Posterior vena cava (tissue), 2 donors: ENCODE measurements around the gene FGF14. TPM values are rescaled to one million over a fixed set of nuclear protein-coding genes. Genes with fewer than 3 reads are reported as not detected.
"Not testable (repeated sequence)": the region's sequence is repeated elsewhere in the genome, so short reads cannot be mapped to it uniquely, and the experiment has no call there.

Experiments
- DNase-seq: peaks from one replicate; pipeline ENCODE4 v3.0.0-alpha.2; 2020; ENCODE audit warnings: low spot score
- intact Hi-C, 2 donors: fragments of 100-400 bp; cut with DNase I; formaldehyde crosslinking; loops; one replicate each; pipeline versions ENCODE4 v1.14.1 to v1.14.2; 2022 to 2023
- total RNA-seq, 2 donors: library from RNA; stranded (reverse); fragmentation: NEBNext Ultra II Directional; extraction: Animal tissue kit (Norgen Biotek cat#: 25700); gene quantifications; one replicate each; pipeline ENCODE4 v1.2.1, GENCODE V29; 2021
- donor health status: DM: yes; HTN: yes; CAD: no.
- donor health status: DM: yes; HTN: yes; CAD: no.

The FGF14 gene
- total RNA-seq, 2 donors from 2014 or later: 4.6 to 6.6 TPM

DNA sequence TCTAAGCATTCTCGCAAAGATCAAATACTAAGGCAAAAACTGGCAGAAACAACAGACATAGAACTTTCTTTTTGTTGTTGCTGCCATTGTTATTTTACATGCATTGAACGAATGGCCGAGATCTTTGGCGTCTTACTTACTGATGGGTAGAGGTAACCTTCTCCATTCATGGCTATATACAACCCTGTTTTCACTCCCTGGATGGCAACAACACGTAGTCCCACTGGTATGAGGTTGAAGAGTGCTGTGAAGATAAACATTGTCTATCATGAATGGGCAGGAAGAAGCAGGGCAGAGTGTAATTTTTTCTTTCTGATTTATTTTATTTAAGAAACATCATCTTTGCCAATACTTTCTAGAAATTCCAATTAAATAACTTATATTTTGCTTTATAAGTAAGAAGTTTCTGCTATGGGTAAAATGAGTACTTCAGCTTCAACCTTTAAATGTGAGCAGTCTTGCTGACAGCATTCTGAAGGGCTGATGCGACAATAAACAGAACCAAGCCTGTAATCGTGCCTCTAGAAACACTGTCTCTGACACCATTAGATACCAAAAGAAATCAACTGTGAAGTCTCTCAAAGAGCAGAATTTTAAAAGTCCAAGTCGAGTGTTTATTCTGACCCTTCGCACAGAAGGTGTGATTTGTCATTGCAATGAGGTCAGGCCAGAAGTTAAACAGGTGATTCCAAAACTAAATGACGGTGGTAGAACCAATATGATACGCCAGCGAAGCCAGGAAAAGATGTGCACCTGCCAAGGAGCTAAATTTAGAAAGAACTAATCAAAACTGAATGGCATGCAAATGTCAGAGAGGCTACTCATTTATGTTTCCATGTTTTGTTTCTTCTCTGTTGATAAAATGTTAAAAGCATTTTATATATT, 533.0 kb downstream of the FGF14 start:
- intact Hi-C loops: no loop called here

DNA sequence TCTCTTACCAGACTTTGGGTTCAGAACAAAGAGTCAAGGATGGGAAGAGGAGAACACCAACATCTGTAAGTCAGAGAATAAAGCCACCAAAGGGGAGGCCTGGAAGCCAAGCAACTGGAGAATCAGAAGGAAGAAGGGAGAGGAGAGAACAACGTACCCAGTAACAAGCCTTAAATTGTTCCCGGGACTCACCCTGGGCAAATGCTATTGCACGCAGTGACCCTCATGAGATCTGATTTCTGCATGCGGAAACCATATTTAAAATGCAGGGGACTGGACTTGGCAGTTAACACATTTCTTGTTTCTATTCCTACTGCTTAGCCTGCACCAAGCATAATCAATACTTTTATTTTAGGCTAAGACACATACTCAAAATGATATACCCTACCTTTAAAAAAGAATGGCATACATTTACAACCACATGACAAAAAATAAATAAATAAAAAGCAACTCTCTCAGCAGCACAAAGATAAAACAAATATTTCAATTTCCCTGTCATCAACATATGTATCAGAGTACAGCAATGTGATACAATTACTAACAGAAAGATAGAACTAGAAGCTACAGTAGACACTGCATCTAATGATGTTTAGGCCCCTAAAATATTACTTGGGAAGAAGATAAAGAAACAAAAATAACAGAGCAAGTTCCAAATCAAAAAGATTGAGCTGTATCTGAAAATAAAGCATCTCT, 534.8 kb downstream of the FGF14 start:
- intact Hi-C loops: no loop called here
- no peak for DNase-seq

More for the DNA sequence above, 533.0 kb downstream of the FGF14 start:
- no peak for DNase-seq

DNA sequence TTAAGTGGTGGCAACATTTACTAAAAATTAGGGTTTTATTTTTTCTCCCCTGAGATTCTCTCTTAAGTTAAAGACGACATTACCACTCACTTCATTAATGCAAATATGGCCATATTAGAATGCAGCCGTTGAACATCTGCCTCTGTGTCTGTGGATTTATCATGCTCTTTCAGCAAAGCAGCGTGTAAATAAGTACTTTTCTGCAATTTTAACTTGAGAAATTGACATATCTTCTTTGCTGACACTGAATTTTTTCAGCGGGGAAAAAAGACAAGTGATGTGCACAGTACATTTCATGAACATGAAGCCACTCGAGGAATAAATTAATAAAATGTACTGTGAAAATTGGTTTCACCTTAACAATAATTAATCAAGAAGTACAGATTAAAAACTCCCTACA, 543.0 kb downstream of the FGF14 start:
- no peak for DNase-seq
- intact Hi-C loops: no loop called here

DNA sequence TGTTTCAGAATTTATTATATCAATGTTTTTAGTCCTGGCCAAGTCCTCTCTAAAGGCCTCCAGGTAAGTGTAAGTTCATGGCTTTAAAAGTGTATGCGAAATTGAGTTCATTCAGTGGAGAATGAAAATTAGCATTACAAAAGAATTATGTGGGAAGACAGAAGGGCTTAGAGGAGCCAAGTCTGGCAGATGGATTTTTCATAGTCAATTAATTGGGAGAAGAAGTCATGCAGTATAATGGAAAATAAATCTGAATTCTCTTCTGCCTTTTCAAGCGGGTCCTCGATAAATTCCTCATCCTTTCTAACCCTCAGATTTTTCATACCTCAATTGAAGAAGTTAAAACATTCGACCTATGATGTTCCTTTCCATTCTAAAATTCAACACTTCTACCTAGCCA, 555.1 kb downstream of the FGF14 start:
- intact Hi-C loops: no loop called here
- no peak for DNase-seq

DNA sequence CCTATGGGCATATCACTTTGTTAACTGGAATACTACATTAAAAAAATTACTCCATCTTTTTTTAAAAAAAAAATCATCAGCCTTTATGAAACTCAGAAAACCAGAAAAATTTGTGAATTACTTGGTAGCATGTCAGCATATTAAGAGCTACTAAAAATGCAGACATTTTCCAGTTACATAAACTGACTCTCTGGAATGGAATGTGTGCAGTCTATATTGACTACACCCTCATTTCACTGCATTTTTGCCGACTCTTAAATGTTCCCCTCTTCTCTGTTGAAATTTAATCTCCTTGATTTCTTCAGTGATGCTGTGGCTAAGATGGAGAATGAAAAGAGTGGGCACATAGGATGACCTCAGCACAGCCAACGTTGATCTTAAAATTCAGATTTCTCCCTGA, 555.6 kb downstream of the FGF14 start:
- intact Hi-C loops: no loop called here
- no peak for DNase-seq

DNA sequence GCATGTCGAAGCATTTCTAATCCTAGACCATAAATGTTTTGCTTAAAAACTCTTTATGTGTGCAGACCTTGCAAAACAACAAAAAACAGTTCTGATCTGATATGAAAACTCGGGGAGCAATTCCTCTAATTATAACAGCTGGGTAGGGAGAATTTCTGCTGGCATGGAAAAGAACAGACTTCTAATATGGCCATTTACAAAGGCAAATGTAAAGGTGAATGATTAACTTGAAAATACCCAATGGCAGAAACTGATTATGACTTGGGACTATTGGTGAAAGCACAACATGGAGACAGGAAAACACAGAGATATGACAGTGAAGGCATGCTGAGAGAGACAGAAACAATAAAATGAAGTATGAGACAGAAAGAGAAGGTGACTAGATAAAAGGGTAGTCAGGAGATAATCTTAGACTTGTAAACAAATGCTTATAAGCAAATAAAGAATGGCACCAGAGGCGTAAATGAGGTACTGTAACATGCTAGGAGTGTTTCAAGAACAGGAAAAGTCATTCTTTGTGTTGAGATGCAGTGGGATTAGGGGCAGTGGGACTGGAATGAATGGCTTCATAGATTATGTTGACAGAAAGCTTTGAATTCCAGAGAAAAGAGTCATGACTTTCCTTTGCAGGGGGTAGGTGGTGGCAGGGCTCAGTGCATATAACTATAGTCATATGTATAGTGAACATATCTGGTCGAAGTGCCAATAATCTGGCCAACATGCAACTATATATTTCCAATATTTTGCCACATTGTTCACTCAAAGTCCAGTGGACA, 556.4 kb downstream of the FGF14 start:
- intact Hi-C loops: no loop called here
- no peak for DNase-seq

DNA sequence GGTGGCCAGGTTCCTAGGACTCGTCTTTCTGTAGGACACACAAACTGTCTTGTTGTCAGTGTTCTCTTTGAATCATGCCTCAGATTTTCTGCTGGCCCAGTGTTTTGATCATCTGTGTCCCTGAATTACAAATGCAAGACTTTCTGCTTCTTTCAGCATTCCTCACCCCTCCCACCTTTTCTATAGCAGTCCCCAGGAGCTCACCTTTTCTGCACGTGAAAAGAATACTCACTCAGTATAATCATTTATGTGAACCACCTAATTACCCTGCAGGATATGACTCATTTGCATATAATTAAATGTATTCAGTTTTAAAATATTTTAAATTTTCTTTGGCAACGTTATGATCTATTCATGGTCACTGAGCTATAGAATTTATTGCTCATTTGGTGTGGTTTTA, 560.1 kb downstream of the FGF14 start:
- intact Hi-C loops: no loop called here
- no peak for DNase-seq

DNA sequence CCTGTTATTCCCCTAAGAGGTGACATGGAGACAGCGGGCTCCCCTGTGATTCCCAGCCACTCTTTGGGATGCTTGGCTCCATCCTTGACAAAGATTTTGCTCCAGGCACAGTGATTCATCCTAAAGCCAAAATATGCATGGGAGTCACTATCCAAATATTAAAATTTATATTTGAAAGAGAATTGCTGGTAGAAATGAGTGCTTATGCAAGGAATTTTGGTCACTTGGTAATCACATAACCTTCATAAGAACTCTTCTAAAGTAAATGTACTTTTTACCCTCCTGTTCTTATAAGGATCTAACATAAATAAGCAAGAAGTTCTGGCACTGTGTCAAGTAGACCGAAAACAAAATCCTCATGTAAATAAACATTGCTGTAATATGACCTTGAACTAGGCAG, 563.5 kb downstream of the FGF14 start:
- DNase-seq: no peak
- intact Hi-C loops: no loop called here

DNA sequence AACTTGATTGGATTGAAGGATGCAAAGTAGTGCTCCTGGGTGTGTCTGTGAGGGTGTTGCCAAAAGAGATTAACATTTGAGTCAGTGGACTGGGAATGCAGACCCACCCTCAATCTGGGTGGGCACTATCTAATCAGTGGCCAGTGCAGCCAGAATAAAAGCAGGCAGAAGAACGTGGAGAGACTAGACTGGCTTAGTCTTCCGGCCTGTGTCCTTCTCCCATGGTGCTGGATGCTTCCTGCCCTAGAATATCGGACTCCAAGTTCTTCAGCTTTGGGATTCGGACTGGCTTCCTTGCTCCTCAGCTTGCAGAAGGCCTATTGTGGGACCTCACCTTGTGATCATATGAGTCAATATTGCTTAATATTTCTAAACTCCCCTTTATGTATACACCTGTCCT, 564.1 kb downstream of the FGF14 start:
- DNase-seq, intact Hi-C loops: not testable (repeated sequence)

DNA sequence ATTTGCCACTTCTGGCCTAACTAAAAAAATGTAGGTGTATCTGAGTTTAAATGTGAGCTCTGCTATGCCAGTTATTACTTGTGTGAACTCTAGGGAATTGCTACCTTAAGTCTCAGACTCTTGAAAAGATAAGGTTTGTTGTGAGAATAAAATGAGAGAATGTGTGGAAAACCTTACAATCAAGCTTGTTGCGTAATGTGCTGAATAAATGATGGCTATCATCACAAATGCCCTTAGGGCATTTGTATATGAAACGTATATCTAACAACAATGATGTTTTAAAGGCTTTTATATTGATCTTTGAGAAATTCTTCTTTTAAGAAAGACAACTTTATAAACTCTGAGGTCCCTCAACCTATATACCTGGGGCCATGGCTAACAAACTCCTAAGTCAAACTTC, 564.6 kb downstream of the FGF14 start:
- intact Hi-C loops: no loop called here
- DNase-seq: no peak

DNA sequence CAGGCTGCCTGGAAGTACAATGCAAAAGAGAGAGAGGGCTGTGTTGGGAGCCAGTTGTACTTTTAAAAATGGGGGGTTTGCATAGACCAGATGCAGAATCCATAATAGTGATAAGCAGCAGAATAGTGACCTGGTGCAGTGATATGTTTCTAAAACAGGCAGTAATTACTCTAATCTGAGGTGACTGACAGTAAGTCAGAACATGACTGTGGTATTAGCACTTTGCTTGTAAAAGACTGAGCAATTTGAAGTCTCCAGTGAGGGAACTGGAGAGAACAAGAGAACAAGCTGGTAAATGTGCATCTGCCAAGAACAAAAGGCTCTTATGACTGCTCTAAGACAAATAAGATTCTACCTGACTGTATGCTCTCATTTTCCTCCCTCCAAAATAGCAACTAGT, 565.9 kb downstream of the FGF14 start:
- no peak for DNase-seq
- intact Hi-C loops: no loop called here

DNA sequence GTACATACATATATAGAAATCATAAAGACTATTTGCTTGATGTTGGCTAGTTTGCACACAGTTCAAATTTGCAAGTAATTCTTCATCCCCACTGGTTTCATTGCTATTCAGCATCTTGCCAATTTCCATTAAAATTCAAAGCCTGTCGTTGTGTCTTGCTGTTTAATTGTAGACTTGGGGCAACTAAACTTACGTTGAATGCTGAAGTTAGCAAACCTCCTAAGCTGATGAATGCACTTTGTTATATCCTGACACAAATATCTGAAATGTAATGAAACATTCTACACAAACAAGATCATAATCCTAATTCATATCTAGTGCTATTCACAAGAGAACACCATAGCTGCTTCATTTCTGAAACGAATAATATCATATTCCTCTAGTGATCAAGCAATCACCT, 568.2 kb downstream of the FGF14 start:
- intact Hi-C loops: no loop called here
- DNase-seq: no peak

DNA sequence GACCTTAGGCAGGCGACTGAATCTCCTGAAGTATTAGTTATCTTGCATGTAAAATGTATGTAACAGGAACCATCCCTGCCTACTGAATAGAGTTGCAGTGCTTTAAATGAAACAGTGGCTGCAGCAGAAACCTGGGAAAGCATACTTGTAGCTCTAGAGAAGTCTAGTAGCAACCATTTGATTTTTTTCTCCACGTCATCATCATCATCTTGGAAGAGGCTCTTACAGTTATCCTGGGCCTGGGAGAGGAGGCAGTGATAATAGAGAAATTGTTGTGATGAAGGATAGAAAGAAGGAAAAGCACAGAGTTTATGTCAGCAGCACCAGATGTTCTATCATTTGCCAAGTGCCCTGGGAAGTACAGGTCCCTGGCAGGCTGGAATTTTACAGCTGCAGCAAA, 571.8 kb downstream of the FGF14 start:
- intact Hi-C loops: no loop called here
- DNase-seq: no peak

DNA sequence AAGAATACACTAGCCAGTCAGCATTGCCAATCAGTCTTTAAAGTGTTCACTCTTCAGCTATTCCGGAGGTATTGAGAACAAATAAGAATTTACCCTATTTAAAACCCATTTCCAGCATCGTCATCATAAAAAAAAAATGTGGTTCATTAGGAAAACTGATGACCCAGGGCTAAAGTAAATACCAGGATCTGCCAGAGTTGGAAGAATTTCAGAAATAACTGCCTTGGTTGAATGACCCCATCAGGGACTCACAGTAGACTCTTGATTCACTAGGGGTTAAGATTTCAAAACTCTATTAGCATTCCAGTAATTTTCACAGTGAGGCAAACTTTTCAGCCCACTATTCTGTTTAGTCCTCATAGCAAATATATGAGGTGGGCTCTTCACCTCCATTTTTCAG, 572.4 kb downstream of the FGF14 start:
- DNase-seq: no peak
- intact Hi-C loops: no loop called here

DNA sequence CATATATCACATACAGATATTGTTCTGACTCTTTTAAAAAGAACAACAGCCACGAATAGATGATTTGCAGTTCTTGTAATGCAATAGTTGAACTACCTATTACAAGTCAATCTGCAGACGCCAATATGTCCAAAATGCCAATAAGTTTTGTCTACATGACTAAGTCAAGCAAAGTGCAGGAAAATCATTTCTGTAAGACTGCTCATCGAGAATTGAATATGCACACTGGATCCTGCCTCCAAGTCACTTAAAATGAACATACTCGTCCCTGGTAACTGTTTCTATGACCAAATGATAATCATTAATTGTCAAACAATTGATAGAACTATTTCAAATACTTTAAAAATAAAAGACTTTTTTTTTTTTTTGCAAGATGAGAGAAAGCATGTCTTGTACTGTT, 573.7 kb downstream of the FGF14 start:
- DNase-seq: no peak
- intact Hi-C loops: no loop called here

DNA sequence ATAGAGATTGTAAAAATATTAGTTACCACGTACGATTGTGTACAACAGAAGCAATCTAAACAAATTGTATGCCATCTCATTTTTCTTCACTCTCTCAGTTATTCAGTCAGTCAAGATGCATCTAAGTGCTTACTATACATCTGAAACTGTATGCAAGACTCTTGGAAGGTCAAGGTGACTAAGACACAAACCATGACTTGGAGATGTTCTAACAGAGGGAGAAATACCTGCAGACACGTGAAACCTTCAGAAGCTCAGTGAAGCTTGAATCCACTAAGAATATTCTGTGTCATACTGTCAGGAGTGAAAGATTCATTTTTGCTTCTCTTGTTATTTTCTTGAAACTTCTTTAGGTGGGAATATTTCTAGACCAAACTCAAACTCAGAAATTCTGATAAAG, 584.0 kb downstream of the FGF14 start:
- intact Hi-C loops: no loop called here
- DNase-seq: no peak

DNA sequence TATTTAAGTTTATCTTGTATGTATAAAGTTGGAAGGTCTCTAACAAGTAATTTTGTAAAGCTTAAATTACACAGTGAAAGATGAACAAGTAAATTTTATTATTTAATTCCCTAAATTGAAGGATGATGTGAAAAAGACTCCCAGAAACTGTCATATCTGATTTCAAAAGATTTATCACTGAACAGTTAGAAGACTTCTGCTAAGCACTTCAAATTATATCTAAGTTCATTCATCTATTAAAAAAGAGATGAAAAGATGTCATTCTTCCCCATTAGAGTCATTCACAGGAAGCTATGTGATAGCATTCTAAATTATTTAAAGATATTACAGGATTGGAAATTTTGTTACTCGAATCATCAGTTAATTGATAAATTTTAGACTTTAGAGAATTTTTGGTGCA, 590.0 kb downstream of the FGF14 start:
- DNase-seq: no peak
- intact Hi-C loops: no loop called here

DNA sequence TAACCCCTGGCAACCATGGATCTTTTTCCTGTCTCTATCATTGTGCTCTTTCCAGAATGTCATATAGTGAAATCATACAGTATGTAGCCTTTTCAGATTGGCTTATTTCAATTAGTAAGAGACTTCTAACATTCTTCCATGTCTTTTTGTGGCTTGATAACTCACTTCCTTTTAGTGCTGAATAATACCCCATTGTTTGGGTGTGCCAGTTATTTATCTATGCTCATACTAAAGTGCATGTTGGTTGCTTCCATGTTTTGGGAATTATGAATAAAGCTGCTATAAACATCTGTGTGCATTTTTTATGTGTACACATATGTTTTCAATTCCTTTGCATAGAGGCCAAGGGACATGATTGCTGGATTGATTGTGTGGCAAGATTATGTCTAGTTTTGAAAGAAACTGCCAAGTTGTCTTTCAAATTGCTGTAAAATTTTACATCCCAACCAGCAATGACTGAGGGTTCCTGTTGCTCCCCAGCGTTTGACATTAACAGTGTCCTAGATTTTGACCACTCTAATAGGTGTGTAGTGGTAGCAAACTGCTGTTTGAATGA, 590.5 kb downstream of the FGF14 start:
- intact Hi-C loops: no loop called here
- no peak for DNase-seq

DNA sequence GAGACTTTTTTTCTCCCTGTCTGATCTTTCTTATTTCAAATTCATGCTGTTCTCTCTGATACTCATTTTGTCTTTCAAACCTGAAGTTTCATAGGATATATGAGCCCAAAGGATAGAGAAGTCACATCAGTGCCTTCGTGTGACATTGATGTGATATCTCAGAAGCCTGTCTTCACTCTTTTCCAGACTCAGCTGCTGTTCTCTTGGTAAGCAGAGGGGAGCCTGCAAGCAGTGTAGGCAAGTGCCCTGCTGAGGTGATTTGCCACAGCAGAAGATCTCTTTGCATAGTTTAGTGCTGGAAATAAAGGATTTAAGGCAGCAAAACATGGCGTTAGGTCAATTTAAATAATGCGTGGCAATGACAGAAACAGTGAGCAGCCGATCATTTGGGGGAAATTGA, 602.7 kb downstream of the FGF14 start:
- intact Hi-C loops: no loop called here

DNA sequence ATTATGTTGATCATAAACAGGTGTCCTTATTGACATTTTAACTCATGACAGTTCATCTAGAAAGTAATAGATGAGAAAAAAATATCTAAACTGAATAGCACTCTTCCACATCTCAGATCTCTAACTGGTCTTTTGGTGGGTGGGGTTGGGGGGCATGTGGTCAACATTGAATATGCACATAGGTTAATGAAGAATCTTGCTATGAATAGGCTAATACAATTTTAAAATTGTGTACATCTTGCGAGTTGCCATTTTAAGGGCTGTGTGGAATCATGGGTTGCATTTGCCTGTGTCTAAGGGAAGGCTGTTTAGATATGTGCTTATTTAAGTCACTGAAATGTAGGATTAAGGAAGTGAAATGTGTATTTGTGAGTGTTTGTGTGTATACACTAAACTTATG, 603.4 kb downstream of the FGF14 start:
- intact Hi-C loops: no loop called here
- no peak for DNase-seq

More for the DNA sequence above, 602.7 kb downstream of the FGF14 start:
- DNase-seq: no peak
